Measurements from ENCODE around the gene DNASE1L3.

DNASE1L3 gene

DNA sequence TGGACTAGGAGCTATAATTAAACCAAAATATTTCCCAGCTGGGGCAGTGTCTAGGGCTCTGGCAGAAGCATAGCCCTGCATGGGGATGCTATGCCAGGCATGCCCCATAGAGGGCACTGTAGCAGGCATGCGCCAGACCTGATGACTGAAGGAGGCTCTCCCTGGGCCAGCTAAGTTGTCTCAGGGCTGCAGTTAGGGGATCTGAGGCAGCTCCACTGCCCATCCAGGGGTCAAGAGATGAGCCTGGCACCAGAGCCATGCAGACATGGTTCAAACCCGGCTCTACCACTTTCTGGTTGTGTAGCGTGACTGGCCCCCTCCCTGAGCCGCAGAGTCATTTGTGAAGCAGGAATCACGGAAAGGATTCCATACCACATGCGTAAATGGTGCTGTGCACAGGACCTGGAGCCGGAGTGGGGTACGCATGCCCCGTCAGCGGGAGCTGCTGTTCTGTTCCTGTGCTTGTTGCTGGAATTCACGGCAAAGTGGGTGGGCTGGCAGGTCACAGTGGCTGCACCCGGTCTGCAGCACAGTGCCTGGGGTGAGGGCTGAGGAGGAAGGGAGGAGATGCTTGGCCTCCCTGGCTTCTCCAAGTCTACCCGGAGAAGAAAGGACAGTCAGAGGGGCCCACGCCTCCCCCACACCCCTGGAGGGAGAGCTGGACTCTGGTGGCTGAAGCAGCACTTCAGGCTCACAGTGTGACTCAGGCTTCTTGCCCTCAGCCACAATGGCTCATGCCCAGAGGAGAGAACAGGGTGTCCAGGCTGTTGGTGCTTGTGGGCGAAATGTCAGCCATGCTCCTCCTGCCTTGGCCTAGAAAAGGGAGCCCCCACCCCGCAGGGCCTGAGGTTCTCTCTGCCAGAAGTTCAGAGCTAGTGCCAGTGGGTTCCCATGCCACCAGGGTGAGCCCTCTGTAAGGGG, 43.1 kb downstream of the DNASE1L3 start:
- TF ChIP-seq SIN3A (IDR thresholded peaks at IDR 0.05; ENCODE audit: borderline replicate concordance, insufficient read depth, low read length), result no peak
- TF ChIP-seq, protein P1, sequence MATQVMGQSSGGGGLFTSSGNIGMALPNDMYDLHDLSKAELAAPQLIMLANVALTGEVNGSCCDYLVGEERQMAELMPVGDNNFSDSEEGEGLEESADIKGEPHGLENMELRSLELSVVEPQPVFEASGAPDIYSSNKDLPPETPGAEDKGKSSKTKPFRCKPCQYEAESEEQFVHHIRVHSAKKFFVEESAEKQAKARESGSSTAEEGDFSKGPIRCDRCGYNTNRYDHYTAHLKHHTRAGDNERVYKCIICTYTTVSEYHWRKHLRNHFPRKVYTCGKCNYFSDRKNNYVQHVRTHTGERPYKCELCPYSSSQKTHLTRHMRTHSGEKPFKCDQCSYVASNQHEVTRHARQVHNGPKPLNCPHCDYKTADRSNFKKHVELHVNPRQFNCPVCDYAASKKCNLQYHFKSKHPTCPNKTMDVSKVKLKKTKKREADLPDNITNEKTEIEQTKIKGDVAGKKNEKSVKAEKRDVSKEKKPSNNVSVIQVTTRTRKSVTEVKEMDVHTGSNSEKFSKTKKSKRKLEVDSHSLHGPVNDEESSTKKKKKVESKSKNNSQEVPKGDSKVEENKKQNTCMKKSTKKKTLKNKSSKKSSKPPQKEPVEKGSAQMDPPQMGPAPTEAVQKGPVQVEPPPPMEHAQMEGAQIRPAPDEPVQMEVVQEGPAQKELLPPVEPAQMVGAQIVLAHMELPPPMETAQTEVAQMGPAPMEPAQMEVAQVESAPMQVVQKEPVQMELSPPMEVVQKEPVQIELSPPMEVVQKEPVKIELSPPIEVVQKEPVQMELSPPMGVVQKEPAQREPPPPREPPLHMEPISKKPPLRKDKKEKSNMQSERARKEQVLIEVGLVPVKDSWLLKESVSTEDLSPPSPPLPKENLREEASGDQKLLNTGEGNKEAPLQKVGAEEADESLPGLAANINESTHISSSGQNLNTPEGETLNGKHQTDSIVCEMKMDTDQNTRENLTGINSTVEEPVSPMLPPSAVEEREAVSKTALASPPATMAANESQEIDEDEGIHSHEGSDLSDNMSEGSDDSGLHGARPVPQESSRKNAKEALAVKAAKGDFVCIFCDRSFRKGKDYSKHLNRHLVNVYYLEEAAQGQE (IDR thresholded peaks at IDR 0.05; ENCODE audit: insufficient read depth in 1 of 2, low read depth in 2 of 2, low read length in 2 of 2), result no peak
- no peak for TF ChIP-seq TAF1 (IDR thresholded peaks at IDR 0.05; ENCODE audit: borderline replicate concordance, insufficient read depth, low read length)
- no peak for TF ChIP-seq POLR2AphosphoS5 (IDR thresholded peaks at IDR 0.05; ENCODE audit: low read depth, low read length)
- no peak for TF ChIP-seq FOXP2 (optimal IDR thresholded peaks at IDR 0.05; ENCODE audit: borderline replicate concordance, extremely low read depth, extremely low read length, insufficient read depth)

DNA sequence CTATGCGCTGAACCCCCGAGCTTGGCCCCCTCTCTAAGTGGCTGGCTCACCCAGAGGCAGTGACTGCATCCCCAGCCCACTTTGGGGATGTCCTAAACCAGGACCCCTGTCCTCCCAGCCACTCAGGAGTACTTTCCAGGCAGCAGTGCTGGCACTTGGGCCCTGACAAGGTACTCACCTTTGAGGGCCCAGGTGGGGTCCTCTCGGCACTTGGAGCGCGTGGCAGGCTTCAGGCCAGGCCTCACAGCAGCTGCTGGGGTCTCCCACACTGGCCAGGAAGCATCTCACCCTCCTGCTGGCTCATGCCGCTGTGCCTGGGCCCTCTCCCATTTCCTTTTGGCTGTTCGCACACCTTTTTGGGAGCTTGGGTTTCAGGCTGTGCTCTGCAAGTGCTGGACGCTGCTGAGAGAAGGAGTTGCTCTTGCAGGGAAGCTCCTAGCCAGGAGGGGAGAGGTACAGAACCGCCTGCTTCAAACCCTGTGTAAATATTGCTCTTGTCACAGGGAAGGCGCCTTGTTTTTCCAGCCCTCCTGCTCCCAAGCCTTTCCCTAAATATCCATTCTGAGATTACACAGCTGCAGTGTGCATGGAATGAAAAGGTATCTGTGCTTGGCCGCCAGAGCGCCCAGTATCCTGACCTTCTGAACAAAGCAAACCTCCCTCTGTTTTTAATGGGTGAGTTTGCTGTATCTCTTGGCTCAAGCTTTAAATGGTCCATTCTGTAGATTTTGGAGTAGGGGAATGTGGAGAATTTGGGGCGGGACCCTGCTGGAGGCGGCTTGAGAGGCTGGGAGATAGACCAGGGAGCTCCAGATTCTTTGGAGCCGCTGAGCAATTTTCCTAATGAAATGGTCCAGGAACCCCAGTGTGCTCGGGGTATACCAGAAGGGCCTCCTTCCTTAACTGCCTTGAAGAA, 45.6 kb downstream of the DNASE1L3 start:
- no peak for TF ChIP-seq SIN3A (IDR thresholded peaks at IDR 0.05; ENCODE audit: borderline replicate concordance, insufficient read depth, low read length)
- TF ChIP-seq POLR2AphosphoS5 (IDR thresholded peaks at IDR 0.05; ENCODE audit: low read depth, low read length), result no peak
- no peak for TF ChIP-seq TAF1 (IDR thresholded peaks at IDR 0.05; ENCODE audit: borderline replicate concordance, insufficient read depth, low read length)
- TF ChIP-seq FOXP2 (optimal IDR thresholded peaks at IDR 0.05; ENCODE audit: borderline replicate concordance, extremely low read depth, extremely low read length, insufficient read depth), result no peak
- TF ChIP-seq, protein P1 (IDR thresholded peaks at IDR 0.05; ENCODE audit: insufficient read depth in 1 of 2, low read depth in 2 of 2, low read length in 2 of 2), result no peak

DNA sequence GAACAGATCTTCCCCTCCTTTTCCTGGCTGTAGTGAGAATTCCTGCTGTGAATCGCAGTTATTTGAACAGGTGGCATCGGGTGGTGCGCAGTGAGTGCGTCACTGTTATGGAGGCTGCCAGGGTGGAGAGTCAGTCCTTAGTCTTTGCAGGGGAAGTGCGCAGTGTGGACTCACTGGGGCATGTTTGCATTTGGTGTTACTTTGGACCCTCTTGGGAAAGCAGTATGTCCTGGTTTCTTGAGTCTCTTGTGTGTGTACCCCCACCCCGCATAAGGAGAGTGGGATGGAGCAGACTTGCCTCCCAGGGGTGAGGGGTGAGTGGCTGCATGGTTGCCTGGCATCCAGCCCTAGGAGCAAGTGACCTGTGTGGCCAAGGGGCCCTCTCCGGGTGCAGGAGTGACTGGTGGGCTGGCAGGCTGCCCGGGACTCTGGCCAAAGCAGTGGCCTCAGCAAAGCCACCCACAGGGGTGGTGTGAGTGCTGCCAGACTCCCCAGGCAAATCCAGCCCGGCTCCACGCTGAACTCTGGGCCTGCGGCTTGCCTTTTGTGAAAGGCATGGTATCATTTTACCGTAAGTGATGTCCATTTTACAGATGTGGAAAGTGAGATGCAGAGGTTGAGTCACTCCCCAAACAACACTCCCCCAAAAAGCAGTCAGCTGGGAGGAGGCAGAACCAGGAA, 46.4 kb downstream of the DNASE1L3 start:
- TF ChIP-seq FOXP2 (optimal IDR thresholded peaks at IDR 0.05; ENCODE audit: borderline replicate concordance, extremely low read depth, extremely low read length, insufficient read depth) (peak; percentile 8), POLR2AphosphoS5 (IDR thresholded peaks at IDR 0.05; ENCODE audit: low read depth, low read length) (no peak), TAF1 (IDR thresholded peaks at IDR 0.05; ENCODE audit: borderline replicate concordance, insufficient read depth, low read length) (no peak), SIN3A (IDR thresholded peaks at IDR 0.05; ENCODE audit: borderline replicate concordance, insufficient read depth, low read length) (no peak)
- TF ChIP-seq, protein P1 (IDR thresholded peaks at IDR 0.05; ENCODE audit: insufficient read depth in 1 of 2, low read depth in 2 of 2, low read length in 2 of 2), result no peak

DNA sequence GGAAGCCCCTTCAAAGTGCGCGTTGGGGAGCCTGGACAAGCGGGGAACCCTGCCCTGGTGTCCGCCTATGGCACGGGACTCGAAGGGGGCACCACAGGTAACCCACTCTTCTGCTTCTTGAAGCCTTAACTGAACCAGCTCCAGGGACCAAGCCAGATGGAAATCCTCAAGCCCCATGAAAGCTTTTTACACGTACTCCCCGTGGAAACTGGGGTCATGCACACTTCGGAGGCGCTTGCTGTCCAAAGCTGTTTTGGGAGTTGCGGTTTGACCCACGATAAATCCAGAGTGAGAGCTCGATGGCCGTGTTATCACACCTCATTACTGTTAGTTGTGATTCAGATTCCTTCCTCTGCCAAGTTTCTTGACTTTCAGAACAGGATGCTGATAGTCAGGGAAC, 47.5 kb downstream of the DNASE1L3 start:
- TF ChIP-seq SIN3A (IDR thresholded peaks at IDR 0.05; ENCODE audit: borderline replicate concordance, insufficient read depth, low read length) (no peak), FOXP2 (optimal IDR thresholded peaks at IDR 0.05; ENCODE audit: borderline replicate concordance, extremely low read depth, extremely low read length, insufficient read depth) (no peak), POLR2AphosphoS5 (IDR thresholded peaks at IDR 0.05; ENCODE audit: low read depth, low read length) (no peak), TAF1 (IDR thresholded peaks at IDR 0.05; ENCODE audit: borderline replicate concordance, insufficient read depth, low read length) (no peak)
- TF ChIP-seq, protein P1 (IDR thresholded peaks at IDR 0.05; ENCODE audit: insufficient read depth in 1 of 2, low read depth in 2 of 2, low read length in 2 of 2), result no peak
